Activated CD4-positive, CD25-positive, alpha-beta regulatory T cell (primary cell): ENCODE measurements around the gene KRT71.

Source experiments
- DNase-seq, 4 experiments: peaks; one replicate each; lab custom pipeline; 2025; lab: John Stamatoyannopoulos, UW

KRT71 gene

GRCh38 chr12:52496054-52496453 lies 56.9 kb downstream of the KRT71 start:
- DNase-seq = no peak

GRCh38 chr12:52495389-52495788 lies 57.6 kb downstream of the KRT71 start:
- no peak for DNase-seq

GRCh38 chr12:52494518-52494917 lies 58.4 kb downstream of the KRT71 start:
- no peak for DNase-seq

- no peak for DNase-seq
These were observed 58.8 kb downstream of the KRT71 start for GRCh38 chr12:52494100-52494499.
